NCI-H2107 treated with DMSO at 0.1 percent for 48 hours (cell line): Measurements from ENCODE around the gene TSPAN18.

ENCODE experiments used
- DNase-seq: peaks from one replicate; lab custom pipeline; 2025; ENCODE audit not compliant: unreplicated experiment; lab: John Stamatoyannopoulos, UW

TSPAN18 gene

GRCh38 chr11:44885065-44885810, 158.5 kb downstream of the TSPAN18 start:
- DNase-seq: no peak

- no peak for DNase-seq
Measured at GRCh38 chr11:44885919-44886789, 159.4 kb downstream of the TSPAN18 start.

GRCh38 chr11:44886790-44887140, 160.0 kb downstream of the TSPAN18 start:
- DNase-seq: no peak

GRCh38 chr11:44887636-44888035, 160.9 kb downstream of the TSPAN18 start:
- no peak for DNase-seq

- DNase-seq: no peak
Measured at GRCh38 chr11:44889266-44889665, 162.5 kb downstream of the TSPAN18 start.

GRCh38 chr11:44892843-44893242, 166.1 kb downstream of the TSPAN18 start:
- DNase-seq: no peak

GRCh38 chr11:44893308-44893822, 166.6 kb downstream of the TSPAN18 start:
- DNase-seq: no peak

- peak; percentile 6 for DNase-seq
Measured at GRCh38 chr11:44893846-44894617, 167.3 kb downstream of the TSPAN18 start.

- DNase-seq: no peak
Measured at GRCh38 chr11:44899959-44900358, 173.2 kb downstream of the TSPAN18 start.

- DNase-seq: no peak
Measured at GRCh38 chr11:44901120-44901633, 174.4 kb downstream of the TSPAN18 start.

- no peak for DNase-seq
Measured at GRCh38 chr11:44901786-44902185, 175.0 kb downstream of the TSPAN18 start.

GRCh38 chr11:44903035-44903434, 176.3 kb downstream of the TSPAN18 start:
- DNase-seq: no peak

GRCh38 chr11:44903518-44903917, 176.8 kb downstream of the TSPAN18 start:
- no peak for DNase-seq

GRCh38 chr11:44904261-44905020, 177.7 kb downstream of the TSPAN18 start:
- DNase-seq: peak; percentile 4

GRCh38 chr11:44905131-44905866, 178.5 kb downstream of the TSPAN18 start:
- no peak for DNase-seq

GRCh38 chr11:44906649-44907048, 179.9 kb downstream of the TSPAN18 start:
- no peak for DNase-seq

GRCh38 chr11:44909557-44909956, 182.8 kb downstream of the TSPAN18 start:
- DNase-seq: no peak

- no peak for DNase-seq
Measured at GRCh38 chr11:44910591-44910990, 183.8 kb downstream of the TSPAN18 start.

GRCh38 chr11:44911029-44911814, 184.5 kb downstream of the TSPAN18 start:
- DNase-seq: peak; percentile 44
